HG03442 (cell line): ENCODE results near the gene FBN2.
A peak's percentile ranks its signal among the peaks of the same experiment; 100 is the strongest.

Experiments
- ATAC-seq: cut with Tn5 transposase; IDR thresholded peaks from one replicate; pipeline ENCODE4 v1.9.1; 2021; ENCODE audit warnings: mild to moderate bottlenecking, moderate library complexity; ENCODE audit not compliant: unreplicated experiment

Gene FBN2

DNA sequence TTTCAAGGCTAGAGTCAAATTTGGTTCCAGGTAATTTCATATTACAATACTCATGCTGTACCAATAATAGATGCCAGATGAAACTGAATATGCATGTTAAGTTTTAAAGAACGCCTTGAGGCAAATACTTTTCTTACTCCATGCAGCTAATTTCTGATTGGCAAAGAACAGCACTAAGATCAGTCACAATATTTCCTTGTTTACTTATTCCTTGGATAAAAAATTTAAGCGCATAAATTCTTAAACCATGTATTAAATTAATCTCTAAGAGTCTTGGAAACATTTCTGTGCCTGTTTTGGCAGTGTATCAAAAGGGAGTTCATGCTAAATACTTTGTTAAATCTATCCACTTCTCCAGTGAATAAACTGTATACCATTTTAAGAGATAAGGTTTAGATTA, 281.0 kb downstream of the FBN2 start:
- ATAC-seq = no peak

DNA sequence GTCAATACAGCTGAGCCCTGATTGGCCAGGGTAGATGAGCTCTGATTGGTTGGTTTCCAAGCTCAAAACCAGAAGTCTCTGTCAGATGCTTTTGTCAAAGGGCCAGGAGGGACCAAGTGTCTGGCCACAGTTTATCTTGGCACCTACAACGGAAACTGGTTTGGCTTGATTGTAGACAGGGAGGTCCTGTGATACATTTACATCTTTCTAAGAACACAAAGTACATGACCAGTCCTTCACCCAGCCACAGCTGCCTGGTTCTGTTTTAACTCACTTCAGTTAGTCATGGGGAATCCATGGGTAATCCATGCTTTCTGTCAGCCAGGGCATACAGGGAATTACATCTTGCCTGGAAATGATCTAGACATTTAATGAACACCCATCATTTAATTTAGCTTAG, 283.3 kb downstream of the FBN2 start:
- ATAC-seq = no peak

DNA sequence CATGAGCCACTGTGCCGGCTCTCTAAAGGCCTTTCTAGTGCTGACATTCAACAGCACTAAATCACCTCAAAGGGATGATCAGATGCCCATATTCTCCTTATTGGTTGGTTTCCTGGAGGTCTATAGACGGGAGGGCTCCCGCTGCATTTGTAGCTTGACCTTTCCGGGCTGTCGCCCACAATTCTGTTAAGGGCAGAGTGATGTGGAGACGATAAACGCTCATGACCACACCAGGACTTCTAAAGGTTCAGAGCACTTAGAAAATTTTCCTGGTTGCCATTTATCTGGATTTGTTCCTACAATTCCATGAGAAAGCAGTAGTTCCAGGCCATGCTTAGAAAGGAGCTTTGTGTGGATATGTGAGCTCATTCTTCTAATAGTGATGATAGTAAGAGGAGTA, 284.2 kb downstream of the FBN2 start:
- ATAC-seq = no peak

DNA sequence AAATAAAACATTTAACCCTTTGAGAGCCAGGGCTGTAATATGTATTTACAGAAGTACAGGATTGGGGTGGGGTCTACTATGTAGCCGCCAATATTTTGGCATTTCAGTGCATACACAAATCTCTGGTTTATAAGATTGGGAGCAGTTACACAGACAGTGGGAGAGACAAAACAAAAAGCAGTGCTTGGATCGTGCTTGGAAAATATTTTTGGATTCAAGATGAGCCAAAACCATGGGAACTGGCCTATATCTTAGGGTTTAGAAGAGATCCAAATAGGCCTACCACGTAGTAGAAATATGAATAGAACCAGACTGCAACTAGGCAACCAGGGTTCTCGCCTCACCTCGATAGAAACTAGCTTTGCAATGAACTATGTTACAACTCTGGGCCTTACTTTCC, 284.9 kb downstream of the FBN2 start:
- ATAC-seq = no peak

DNA sequence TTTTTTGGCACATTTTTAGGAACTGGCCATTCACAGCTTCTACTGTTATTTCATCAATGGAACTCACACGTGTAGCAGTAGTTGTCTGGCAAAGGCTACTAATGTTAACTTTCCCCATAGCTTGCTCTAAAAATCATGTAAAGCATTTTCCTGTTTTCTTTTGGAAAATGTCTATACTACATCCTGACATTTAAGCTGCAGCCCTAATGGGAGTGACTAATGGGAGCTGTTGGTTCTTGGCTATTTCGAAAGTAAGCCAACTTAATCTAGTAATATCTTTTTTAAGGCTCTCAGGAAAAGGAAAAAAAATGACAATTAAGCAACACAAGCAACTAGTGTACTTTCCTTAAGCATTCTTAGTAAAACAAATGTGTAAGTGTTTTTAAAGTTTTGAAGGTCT, 285.3 kb downstream of the FBN2 start:
- no peak for ATAC-seq

DNA sequence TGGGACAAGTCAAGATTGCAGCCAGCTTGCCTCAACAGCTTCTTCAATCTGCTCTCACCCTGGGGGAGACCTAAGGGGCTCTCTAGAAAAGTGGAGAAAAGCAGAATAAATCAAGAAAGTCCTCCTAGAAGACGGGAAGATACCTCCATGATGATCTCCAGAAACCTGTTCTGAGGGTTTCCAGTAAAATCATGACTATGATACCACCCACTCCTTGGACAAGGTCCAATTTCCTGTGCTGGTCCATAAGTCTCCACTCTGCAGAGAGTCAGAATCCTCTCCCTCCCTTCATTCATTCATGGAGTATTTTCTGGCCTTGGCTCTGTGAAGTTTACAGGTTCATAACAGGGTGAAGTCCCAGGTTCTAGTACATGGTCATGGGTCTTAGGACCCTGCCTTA, 285.8 kb downstream of the FBN2 start:
- ATAC-seq = no peak

DNA sequence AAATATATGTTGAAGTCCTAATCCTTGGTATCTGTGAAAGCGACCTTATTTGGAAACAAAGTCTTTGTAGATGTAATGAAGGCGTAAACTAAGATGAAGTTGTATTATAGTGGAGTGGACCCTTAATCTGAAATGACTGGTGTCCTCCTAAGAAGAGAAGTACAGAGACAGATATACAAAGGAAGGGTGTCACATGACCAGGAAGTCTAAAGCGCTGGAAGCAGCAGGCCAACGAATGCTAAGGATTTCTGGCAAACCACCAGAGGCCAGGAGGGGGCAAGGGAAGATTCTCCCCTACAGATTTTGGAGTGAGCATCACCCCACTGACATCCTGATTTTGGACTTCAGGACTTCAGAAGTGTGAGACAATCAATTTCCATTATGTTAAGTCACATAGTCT, 292.1 kb downstream of the FBN2 start:
- ATAC-seq = no peak

DNA sequence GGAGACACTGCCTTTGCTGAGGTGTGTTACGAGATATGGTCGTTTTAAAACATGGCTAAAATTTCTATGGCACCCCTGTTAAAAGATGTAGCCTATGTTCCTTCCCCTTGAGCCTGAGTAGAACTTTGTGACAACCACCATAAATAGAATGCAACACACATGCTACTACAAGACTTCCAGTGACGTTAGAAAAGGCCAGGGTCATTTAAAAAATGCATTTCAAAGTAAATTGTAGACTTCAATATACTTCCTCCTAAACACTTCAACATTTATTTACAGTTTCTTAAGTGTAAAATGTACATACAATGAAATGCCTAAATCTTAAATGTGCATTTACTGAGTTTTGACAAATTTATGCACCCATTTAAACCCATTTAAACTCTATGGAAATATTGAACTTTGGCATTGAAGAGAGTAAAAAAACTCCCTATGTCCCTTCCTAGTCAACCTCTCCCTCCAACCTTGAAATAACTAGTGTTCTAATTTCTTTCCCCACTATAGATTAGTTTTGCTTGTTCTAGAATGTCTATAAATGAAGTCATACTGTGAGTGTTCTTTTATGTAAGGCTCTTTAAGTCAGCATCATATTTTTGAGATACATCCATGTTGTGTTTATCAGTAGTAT, 294.0 kb downstream of the FBN2 start:
- ATAC-seq = no peak

DNA sequence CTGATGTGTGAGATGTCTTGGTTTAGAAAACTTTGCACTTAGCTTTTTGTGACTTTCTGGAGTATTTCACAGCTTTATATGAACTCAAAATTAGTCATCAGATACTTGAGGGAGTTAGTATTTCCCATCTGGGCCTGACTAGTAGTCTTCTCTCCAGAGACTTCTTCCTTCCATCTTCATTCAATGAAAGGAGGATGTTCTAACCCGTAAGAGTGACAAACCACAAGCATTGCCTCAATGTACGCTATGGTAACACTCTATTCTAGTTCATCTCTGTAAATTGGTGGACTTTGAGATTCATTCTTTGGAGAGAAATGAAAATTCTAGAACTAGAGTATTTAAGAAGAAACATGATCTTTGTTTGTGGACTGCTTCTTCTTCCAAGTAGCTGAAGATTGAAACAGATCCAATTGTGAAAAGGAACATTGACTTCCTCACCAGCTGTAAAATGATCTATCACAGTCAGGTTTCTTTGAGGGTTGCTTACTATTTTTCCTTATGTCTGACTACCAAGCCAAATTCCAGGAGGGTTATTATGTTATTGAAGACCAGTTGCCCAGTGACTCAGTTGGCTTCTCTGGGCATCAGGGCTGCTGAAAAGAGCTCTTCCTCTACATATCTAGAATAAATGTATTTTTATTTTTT, 296.9 kb downstream of the FBN2 start:
- no peak for ATAC-seq

DNA sequence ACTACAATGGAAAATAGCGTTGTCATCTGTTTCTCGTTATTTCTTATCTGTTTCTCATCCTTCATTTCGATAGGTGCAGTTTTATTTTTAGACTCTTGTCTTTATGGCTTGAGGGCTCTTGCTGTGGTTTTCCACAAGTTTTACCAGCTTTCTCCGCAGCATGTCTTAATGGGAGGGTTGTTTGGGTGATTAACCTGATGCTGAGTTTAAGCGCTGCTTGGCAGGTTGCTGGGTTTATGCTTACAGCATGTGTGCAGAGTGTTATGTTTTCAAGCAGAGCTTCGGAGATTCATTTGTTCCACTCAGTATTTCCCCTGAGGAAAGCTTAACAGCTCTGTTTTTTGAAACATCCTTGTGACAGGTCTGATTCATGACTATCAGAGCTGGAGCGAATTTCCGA, 300.5 kb downstream of the FBN2 start:
- ATAC-seq = no peak

DNA sequence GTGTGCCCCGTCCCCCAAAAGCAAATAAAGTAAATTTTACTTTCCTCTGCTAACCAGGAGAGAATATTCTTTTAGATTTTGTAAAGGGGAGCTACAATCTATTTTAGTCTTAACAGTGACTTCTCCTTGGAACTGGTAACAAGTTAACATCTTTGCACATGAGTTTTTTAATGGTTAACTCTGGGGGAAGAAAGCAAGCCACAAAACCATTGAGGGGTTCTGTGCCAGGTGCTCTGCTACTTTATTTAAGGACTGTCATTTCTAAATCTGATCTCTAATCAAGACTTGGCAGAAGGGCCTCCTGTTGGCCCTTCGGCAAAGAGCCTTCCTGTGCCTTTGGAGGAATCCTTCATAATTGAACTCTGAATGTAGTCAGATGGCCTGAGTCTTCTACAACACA, 301.0 kb downstream of the FBN2 start:
- ATAC-seq = no peak

DNA sequence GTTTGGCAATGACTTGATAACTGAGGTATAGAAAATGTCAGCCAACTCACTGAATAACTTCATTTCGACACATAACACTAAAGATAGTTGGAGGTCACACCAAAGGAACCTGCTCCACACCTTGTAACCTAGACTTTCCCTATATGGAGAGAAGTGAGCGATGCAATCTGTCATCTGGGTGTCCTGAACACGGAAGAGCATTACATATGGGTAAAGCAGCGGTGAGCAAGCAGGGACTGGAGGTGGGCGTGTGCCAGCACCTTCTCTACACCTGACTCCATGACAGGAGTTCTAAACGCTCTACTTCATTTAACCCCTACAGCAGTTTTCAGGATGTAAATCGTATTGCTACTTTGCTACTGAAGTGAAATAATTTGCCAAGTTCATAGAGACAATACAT, 301.7 kb downstream of the FBN2 start:
- no peak for ATAC-seq

DNA sequence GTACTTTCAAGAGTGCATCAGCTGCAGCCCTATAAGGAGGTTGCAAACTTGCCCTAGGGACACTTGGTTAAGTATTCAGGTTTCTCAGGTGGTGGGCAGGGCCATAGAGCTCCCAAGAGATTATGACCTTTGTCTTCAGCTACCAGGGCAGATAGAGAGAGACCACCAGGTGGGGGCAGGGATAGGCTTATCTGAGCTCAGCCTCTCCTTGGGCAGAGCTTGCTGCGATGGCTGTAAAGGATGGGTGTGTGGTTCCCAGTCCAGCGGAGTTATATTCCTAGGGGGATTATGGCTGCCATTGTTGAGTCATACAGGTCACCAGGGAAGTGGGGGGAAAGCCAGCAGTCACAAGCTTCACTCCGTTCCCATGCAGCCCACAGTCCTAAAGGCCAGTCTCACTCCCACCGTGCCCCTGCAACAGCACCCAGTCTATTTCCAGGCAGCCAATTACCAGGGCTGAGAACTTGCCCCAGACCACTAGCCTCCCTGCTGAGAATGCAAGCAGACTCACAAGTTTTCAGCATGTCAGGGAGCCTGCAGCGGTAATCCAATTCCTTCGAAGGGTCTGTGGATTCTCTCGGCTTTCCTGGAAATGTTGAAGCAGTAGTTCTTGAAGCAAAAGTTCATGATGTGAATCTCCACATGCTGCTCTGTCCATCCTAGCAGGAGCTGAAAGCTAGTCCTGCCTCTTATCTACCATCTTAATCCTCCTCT, 303.0 kb downstream of the FBN2 start:
- no peak for ATAC-seq

DNA sequence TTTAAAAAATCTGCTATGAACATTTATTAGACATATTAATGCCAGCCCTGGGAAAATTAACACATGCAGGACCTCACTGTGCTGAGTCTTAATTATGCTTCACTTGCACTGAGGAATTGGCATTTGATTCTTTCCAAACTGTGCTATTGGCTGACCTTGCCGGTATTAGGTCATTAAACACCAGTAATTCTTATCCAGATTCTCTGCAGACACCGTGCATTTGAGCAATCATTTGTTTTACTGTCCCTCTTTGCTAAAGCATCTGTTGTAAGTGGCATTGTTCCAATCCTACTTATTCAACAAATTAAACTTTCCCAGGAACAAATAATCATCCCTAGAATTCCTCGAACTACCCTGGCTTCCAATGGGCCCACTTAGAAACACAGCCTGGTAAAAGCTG, 309.5 kb downstream of the FBN2 start:
- no peak for ATAC-seq

DNA sequence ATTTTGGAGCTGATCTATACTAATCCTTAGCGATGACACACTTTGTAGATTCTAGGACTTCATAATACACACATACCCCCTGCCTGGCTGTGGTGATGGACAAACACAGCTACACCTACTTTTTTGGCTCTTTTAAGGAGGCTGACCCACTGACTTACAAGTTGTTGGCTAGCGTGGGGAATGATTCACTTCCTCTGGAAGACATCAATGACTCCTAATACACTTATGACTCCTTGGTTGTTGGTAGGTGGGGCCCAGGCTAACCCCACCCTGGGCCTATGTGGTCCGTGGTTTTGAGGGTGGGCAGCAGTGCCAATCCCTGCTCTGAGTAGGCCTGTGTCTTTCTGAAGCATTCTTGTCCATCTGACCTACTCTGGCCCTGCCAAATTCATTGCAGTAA, 310.0 kb downstream of the FBN2 start:
- ATAC-seq = no peak

DNA sequence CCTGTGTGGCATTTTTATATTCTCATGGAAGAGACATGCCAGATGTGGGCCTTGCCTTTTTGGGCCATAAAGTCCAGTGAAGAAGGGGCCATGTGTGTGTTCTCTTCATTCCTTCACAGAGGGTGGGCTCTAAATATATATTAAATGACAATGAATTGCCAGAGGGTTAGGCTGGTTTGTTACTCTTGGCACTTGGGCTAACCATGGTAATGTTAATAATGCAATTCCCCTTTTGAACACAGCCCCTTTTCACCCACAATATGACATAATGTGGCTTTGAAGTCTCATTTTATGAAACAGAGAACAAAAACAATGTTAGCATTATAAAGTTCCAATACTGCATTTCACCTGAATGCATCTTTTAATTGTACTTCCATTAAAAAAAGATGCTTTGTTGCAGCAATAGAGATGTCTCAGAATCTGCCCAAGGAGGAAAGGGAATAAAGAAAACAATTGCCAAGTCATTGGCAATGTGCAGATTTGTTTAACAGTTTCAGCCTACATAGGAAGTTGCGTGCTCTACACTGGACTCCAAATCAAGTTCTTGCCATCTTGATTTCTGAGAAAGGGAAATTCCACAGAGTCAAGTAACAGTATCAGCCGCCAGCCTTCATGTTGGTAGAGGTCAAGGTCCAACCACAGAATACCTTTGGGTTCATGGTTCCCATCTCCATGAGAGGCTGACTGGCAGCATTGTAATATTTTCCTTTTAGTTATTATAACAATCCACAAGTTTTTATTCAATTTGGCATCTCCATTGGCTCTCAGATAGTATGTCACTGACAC, 312.6 kb downstream of the FBN2 start:
- ATAC-seq = no peak

DNA sequence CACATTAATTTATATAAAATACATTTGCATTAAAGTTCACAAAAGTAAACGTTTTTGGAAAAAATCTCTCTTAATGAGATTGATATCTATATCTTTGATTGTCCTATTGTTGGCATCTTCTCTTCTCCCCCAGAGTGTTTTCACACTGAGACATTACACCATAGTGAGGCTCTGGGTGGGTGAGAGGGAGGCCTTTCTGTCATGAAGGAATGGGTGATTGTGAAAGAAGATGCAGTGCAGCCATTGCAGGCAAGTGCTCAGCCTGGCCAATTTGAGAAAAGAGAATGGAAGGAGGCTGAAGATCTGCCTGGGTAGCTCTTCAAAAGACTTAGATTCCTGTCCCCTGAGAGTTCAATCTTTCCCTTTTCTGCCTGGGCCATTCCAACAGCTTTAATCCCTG, 313.7 kb downstream of the FBN2 start:
- no peak for ATAC-seq

DNA sequence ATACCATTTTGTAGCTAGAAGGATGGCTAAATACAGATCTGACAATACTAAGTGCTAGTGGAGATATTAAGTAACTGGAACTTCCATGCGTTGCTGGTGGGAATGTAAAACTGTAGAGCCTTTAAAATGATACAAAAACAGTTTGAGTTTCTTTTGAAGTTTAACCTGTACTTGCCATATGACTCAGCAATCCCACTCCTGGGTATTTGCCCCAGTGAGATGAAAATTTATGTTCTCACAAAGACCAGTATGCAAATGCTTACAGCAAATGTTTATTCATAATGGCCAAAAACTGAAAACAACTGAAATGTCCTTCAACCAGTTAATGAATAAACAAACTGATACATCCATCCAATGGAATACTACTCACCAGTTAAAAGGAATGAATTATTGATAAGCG, 317.2 kb downstream of the FBN2 start:
- peak; percentile 63 for ATAC-seq

DNA sequence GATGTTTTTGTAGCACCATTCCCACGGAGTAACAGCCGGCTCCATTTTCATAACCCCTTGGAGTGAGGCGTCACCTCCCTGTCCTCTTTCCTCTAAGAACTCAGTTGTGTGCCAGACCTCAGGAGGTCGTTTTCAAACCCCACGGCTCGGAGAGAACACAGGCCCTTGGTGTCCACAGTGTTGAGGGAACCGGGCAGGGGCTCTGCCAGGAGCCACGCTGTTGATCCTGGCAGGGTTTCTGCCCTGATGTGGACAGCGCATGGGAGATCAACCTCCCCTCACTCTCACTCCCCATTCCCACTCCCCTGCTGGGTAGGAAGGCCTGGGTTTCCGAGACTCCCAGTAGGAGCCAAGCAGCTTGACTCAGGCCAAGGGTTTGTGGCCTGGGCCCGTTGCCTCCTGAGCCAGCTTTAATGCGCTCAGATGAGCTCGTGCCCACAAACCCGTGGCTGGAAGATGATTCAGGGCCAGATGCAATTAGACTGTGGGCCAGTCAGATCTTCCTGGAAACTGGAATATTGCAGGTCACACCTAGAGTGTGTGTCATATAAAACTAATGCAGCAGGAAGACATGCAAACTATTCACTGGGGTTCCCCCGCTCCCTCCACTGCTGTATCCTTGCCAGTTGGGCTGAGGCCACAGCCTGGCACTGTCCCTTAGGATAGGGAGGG, 321.0 kb downstream of the FBN2 start:
- no peak for ATAC-seq

DNA sequence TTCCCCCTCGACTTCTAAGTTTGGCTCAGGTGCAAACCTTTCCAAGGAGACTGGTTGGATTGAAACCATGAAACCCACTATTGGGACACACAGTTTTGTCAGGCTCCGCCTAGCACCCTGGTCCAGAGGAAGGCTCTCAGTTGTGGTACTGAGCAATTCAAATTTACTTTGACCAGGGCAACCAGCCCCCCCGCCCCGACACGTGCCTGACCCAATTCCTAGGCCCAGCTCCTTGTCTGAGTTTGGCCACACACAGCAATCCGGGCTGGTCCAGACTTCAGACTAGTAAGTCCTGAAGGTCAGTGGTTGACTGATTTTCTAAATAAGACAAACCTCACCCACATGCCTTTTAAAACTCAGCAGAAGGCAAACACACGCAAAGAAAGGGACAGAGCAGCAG, 321.8 kb downstream of the FBN2 start:
- no peak for ATAC-seq

DNA sequence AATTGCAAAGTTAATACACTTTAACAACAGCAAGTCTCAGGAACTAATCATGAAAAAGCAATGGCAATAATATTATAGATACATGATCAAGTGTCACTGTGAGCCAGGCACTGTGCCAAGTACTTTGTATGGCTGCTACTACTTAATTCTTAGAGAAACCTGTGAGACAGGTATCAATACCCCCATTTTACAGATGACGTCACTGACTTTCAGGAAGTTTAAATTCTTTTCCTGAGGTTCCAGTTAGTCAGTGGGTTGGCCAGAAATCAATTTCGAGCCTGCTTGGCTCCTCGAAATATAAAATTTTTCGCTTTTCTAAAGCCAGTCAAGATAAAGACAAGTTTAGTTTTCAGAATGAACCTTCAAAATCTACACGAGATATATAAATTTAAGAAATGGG, 324.2 kb downstream of the FBN2 start:
- ATAC-seq = no peak
